VCaP (cell line): Measurements from ENCODE around the gene RXFP1.

Source experiments
- H3K27ac ChIP-seq: fragments of 450-650 bp; 2 replicates; pipeline ENCODE4 v1.5.1; 2017
- CTCF ChIP-seq: fragments of 450-650 bp; conservative IDR thresholded peaks from 2 replicates; pipeline ENCODE4 v1.5.1; 2017; ENCODE audit warnings: mild to moderate bottlenecking, moderate library complexity

The RXFP1 gene

GRCh38 chr4:158609116-158609515 is 87.4 kb downstream of the RXFP1 start:
- no peak for TF ChIP-seq CTCF
- no peak overlapping the region for H3K27ac ChIP-seq

GRCh38 chr4:158610790-158611189 is 89.1 kb downstream of the RXFP1 start:
- TF ChIP-seq CTCF = no peak
- H3K27ac ChIP-seq = no peak overlapping the region

GRCh38 chr4:158613046-158613445 is 91.4 kb downstream of the RXFP1 start:
- H3K27ac ChIP-seq = no peak overlapping the region
- no peak for TF ChIP-seq CTCF

GRCh38 chr4:158617956-158618355 is 96.3 kb downstream of the RXFP1 start:
- no peak for TF ChIP-seq CTCF
- H3K27ac ChIP-seq = no peak overlapping the region

GRCh38 chr4:158621729-158622128 is 100.0 kb downstream of the RXFP1 start:
- H3K27ac ChIP-seq = no peak overlapping the region
- no peak for TF ChIP-seq CTCF

GRCh38 chr4:158622251-158622650 is 100.6 kb downstream of the RXFP1 start:
- TF ChIP-seq CTCF = no peak
- H3K27ac ChIP-seq = no peak overlapping the region

GRCh38 chr4:158624889-158625478 is 103.3 kb downstream of the RXFP1 start:
- H3K27ac ChIP-seq = no peak overlapping the region
- peak; percentile 87 for TF ChIP-seq CTCF
